GM21529 (cell line): ENCODE measurements around the gene PGPEP1.
"Not testable (repeated sequence)": the region's sequence is repeated elsewhere in the genome, so short reads cannot be mapped to it uniquely, and the experiment has no call there.

ENCODE experiments used
- ATAC-seq: cut with Tn5 transposase; IDR thresholded peaks from one replicate; pipeline ENCODE4 v1.9.1; 2021; ENCODE audit not compliant: unreplicated experiment

Gene PGPEP1

GRCh38 chr19:18330868-18331267 is 9.5 kb upstream of the PGPEP1 start:
- no peak for ATAC-seq

- ATAC-seq, result no peak
Observed at GRCh38 chr19:18332917-18333530, 7.4 kb upstream of the PGPEP1 start.

GRCh38 chr19:18333680-18334079 is 6.7 kb upstream of the PGPEP1 start:
- ATAC-seq, result no peak

- no peak for ATAC-seq
Observed at GRCh38 chr19:18336121-18336520, 4.3 kb upstream of the PGPEP1 start.

GRCh38 chr19:18338541-18338940 is 1.9 kb upstream of the PGPEP1 start:
- ATAC-seq, result no peak

GRCh38 chr19:18339723-18340122 is 675 bp upstream of the PGPEP1 start:
- ATAC-seq, result no peak

GRCh38 chr19:18340990-18341868 is 831 bp downstream of the PGPEP1 start:
- ATAC-seq, result peak; percentile 56

- ATAC-seq, result no peak
Observed at GRCh38 chr19:18342090-18342632, 1.8 kb downstream of the PGPEP1 start.

- no peak for ATAC-seq
Observed at GRCh38 chr19:18344582-18344950, 4.2 kb downstream of the PGPEP1 start.

GRCh38 chr19:18345296-18345695 is 4.9 kb downstream of the PGPEP1 start:
- ATAC-seq, result no peak

GRCh38 chr19:18346091-18346490 is 5.7 kb downstream of the PGPEP1 start:
- no peak for ATAC-seq

- ATAC-seq, result no peak
Observed at GRCh38 chr19:18348171-18348570, 7.8 kb downstream of the PGPEP1 start.

- not testable (repeated sequence) for ATAC-seq
Observed at GRCh38 chr19:18348818-18349339, 8.5 kb downstream of the PGPEP1 start.

- ATAC-seq, result no peak
Observed at GRCh38 chr19:18349524-18350128, 9.2 kb downstream of the PGPEP1 start.

- no peak for ATAC-seq
Observed at GRCh38 chr19:18350490-18350889, 10.1 kb downstream of the PGPEP1 start.

- no peak for ATAC-seq
Observed at GRCh38 chr19:18351544-18351943, 11.1 kb downstream of the PGPEP1 start.

GRCh38 chr19:18353378-18354005 is 13.1 kb downstream of the PGPEP1 start:
- ATAC-seq, result no peak

- ATAC-seq, result not testable (repeated sequence)
Observed at GRCh38 chr19:18354743-18355142, 14.3 kb downstream of the PGPEP1 start.

GRCh38 chr19:18357041-18357440 is 16.6 kb downstream of the PGPEP1 start:
- no peak for ATAC-seq

GRCh38 chr19:18361646-18362045 is 21.2 kb downstream of the PGPEP1 start:
- ATAC-seq, result no peak

GRCh38 chr19:18362934-18363542 is 22.6 kb downstream of the PGPEP1 start:
- ATAC-seq, result no peak
